ENCODE measurements around the gene SDHAF2. TPM values are rescaled to one million over a fixed set of nuclear protein-coding genes. Genes with fewer than 3 reads are reported as not detected.
"Not testable (repeated sequence)": the region's sequence is repeated elsewhere in the genome, so short reads cannot be mapped to it uniquely, and the experiment has no call there.

Gene SDHAF2
- total RNA-seq, 1 experiment from 2014 or later = 48.6 TPM

- no peak overlapping the region for H3K4me3 ChIP-seq (ENCODE audit: insufficient read depth, low read depth, low read length)
- peak; percentile 20 for DNase-seq
- H3K27me3 ChIP-seq (ENCODE audit: control insufficient read depth, insufficient read depth, low read length) = no peaks in the 10 kb centered on the region
- H3K36me3 ChIP-seq (replicated peaks; ENCODE audit: control insufficient read depth, insufficient read depth, low read length) = no peaks in the 10 kb centered on the region
Measured at GRCh38 chr11:61476371-61476770, 46.4 kb downstream of the SDHAF2 start.

GRCh38 chr11:61477126-61477525 lies 47.2 kb downstream of the SDHAF2 start:
- Histone ChIP-seq H3K4me3 (ENCODE audit: insufficient read depth, low read depth, low read length) (no peak overlapping the region), H3K27me3 (ENCODE audit: control insufficient read depth, insufficient read depth, low read length) (no peaks in the 10 kb centered on the region), H3K36me3 (replicated peaks; ENCODE audit: control insufficient read depth, insufficient read depth, low read length) (no peaks in the 10 kb centered on the region)
- DNase-seq = peak; percentile 35

- peak; percentile 95 for DNase-seq
- H3K4me3 ChIP-seq (ENCODE audit: insufficient read depth, low read depth, low read length) = no peak overlapping the region
- H3K36me3 ChIP-seq (replicated peaks; ENCODE audit: control insufficient read depth, insufficient read depth, low read length) = no peaks in the 10 kb centered on the region
- no peaks in the 10 kb centered on the region for H3K27me3 ChIP-seq (ENCODE audit: control insufficient read depth, insufficient read depth, low read length)
Measured at GRCh38 chr11:61477727-61478148, 47.8 kb downstream of the SDHAF2 start.

- not testable (repeated sequence) for H3K27me3 ChIP-seq (ENCODE audit: control insufficient read depth, insufficient read depth, low read length); H3K4me3 ChIP-seq (ENCODE audit: insufficient read depth, low read depth, low read length); H3K36me3 ChIP-seq (replicated peaks; ENCODE audit: control insufficient read depth, insufficient read depth, low read length)
- DNase-seq = peak; percentile 7
Measured at GRCh38 chr11:61479360-61480058, 49.6 kb downstream of the SDHAF2 start.

- H3K4me3 ChIP-seq (ENCODE audit: insufficient read depth, low read depth, low read length) = no peak overlapping the region
- no peaks in the 10 kb centered on the region for H3K36me3 ChIP-seq (replicated peaks; ENCODE audit: control insufficient read depth, insufficient read depth, low read length)
- peak; percentile 10 for DNase-seq
- H3K27me3 ChIP-seq (ENCODE audit: control insufficient read depth, insufficient read depth, low read length) = peaks cover 2% of the 10 kb centered on the region
Measured at GRCh38 chr11:61480261-61480993, 50.5 kb downstream of the SDHAF2 start.

GRCh38 chr11:61480994-61481335 lies 51.0 kb downstream of the SDHAF2 start:
- peak; percentile 96 for DNase-seq
- Histone ChIP-seq H3K36me3 (replicated peaks; ENCODE audit: control insufficient read depth, insufficient read depth, low read length) (no peaks in the 10 kb centered on the region), H3K27me3 (ENCODE audit: control insufficient read depth, insufficient read depth, low read length) (peaks cover 2% of the 10 kb centered on the region), H3K4me3 (ENCODE audit: insufficient read depth, low read depth, low read length) (no peak overlapping the region)

GRCh38 chr11:61481806-61482205 lies 51.9 kb downstream of the SDHAF2 start:
- H3K4me3 ChIP-seq (ENCODE audit: insufficient read depth, low read depth, low read length) = no peak overlapping the region
- peak; percentile 53 for DNase-seq
- H3K36me3 ChIP-seq (replicated peaks; ENCODE audit: control insufficient read depth, insufficient read depth, low read length) = no peaks in the 10 kb centered on the region
- peaks cover 2% of the 10 kb centered on the region for H3K27me3 ChIP-seq (ENCODE audit: control insufficient read depth, insufficient read depth, low read length)

GRCh38 chr11:61482513-61482912 lies 52.6 kb downstream of the SDHAF2 start:
- Histone ChIP-seq H3K27me3 (ENCODE audit: control insufficient read depth, insufficient read depth, low read length) (peaks cover 2% of the 10 kb centered on the region), H3K36me3 (replicated peaks; ENCODE audit: control insufficient read depth, insufficient read depth, low read length) (no peaks in the 10 kb centered on the region; the same call in 1 of the 2 replicates), H3K4me3 (ENCODE audit: insufficient read depth, low read depth, low read length) (no peak overlapping the region)
- peak; percentile 96 for DNase-seq

GRCh38 chr11:61484541-61484940 lies 54.6 kb downstream of the SDHAF2 start:
- H3K27me3 ChIP-seq (ENCODE audit: control insufficient read depth, insufficient read depth, low read length) = peaks cover 4% of the 10 kb centered on the region
- peak; percentile 65 for DNase-seq
- no peaks in the 10 kb centered on the region; the same call in 1 of the 2 replicates for H3K36me3 ChIP-seq (replicated peaks; ENCODE audit: control insufficient read depth, insufficient read depth, low read length)
- no peak overlapping the region for H3K4me3 ChIP-seq (ENCODE audit: insufficient read depth, low read depth, low read length)

GRCh38 chr11:61485080-61485479 lies 55.2 kb downstream of the SDHAF2 start:
- no peak for DNase-seq
- Histone ChIP-seq H3K36me3 (replicated peaks; ENCODE audit: control insufficient read depth, insufficient read depth, low read length) (no peaks in the 10 kb centered on the region; the same call in 1 of the 2 replicates), H3K27me3 (ENCODE audit: control insufficient read depth, insufficient read depth, low read length) (peaks cover 4% of the 10 kb centered on the region), H3K4me3 (ENCODE audit: insufficient read depth, low read depth, low read length) (no peak overlapping the region)

GRCh38 chr11:61486011-61486620 lies 56.2 kb downstream of the SDHAF2 start:
- Histone ChIP-seq H3K36me3 (replicated peaks; ENCODE audit: control insufficient read depth, insufficient read depth, low read length) (no peaks in the 10 kb centered on the region; the same call in 1 of the 2 replicates), H3K27me3 (ENCODE audit: control insufficient read depth, insufficient read depth, low read length) (peaks cover 4% of the 10 kb centered on the region)

GRCh38 chr11:61486779-61487178 lies 56.9 kb downstream of the SDHAF2 start:
- no peaks in the 10 kb centered on the region; the same call in 1 of the 2 replicates for H3K36me3 ChIP-seq (replicated peaks; ENCODE audit: control insufficient read depth, insufficient read depth, low read length)
- H3K27me3 ChIP-seq (ENCODE audit: control insufficient read depth, insufficient read depth, low read length) = peaks cover 4% of the 10 kb centered on the region
- no peak for DNase-seq
- H3K4me3 ChIP-seq (ENCODE audit: insufficient read depth, low read depth, low read length) = no peak overlapping the region

More at GRCh38 chr11:61486011-61486620, 56.2 kb downstream of the SDHAF2 start:
- peak; percentile 49 for DNase-seq
- H3K4me3 ChIP-seq (ENCODE audit: insufficient read depth, low read depth, low read length) = no peak overlapping the region

- no peak overlapping the region for H3K4me3 ChIP-seq (ENCODE audit: insufficient read depth, low read depth, low read length)
- H3K36me3 ChIP-seq (replicated peaks; ENCODE audit: control insufficient read depth, insufficient read depth, low read length) = no peaks in the 10 kb centered on the region; the same call in 1 of the 2 replicates
- peaks cover 4% of the 10 kb centered on the region for H3K27me3 ChIP-seq (ENCODE audit: control insufficient read depth, insufficient read depth, low read length)
- peak; percentile 31 for DNase-seq
Measured at GRCh38 chr11:61487342-61488025, 57.6 kb downstream of the SDHAF2 start.

GRCh38 chr11:61488651-61489291 lies 58.8 kb downstream of the SDHAF2 start:
- H3K4me3 ChIP-seq (ENCODE audit: insufficient read depth, low read depth, low read length) = no peak overlapping the region
- peak; percentile 76 for DNase-seq
- H3K36me3 ChIP-seq (replicated peaks; ENCODE audit: control insufficient read depth, insufficient read depth, low read length) = no peaks in the 10 kb centered on the region; the same call in 1 of the 2 replicates
- H3K27me3 ChIP-seq (ENCODE audit: control insufficient read depth, insufficient read depth, low read length) = peaks cover 4% of the 10 kb centered on the region
